ENCODE measurements around the gene MICU1. TPM values are rescaled to one million over a fixed set of nuclear protein-coding genes. Genes with fewer than 3 reads are reported as not detected.
A peak's percentile ranks its signal among the peaks of the same experiment; 100 is the strongest.

MICU1 gene
- total and polyA plus RNA-seq, 10 of the 15 experiments (the other 5 are each of a cell fraction or from before 2014, with no cell fraction given): 18.2 to 36.4 (median 22.2) TPM

- TF ChIP-seq CREB1 (IDR thresholded peaks at IDR 0.05; ENCODE audit: low read depth) (peak; percentile 63), IKZF2 (IDR thresholded peaks at IDR 0.05) (peak in 1 of 2 experiments; percentile 61), ZNF24 (IDR thresholded peaks at IDR 0.05) (peak; percentile 60; the same call in 1 of the 2 replicates), YY1 (IDR thresholded peaks at IDR 0.05; ENCODE audit: low read depth, low read length) (peak; percentile 66), NR2F1 (conservative IDR thresholded peaks at IDR 0.05) (peak; percentile 75), CREM (IDR thresholded peaks at IDR 0.05; ENCODE audit: low read depth) (no peak), ZNF207 (IDR thresholded peaks at IDR 0.05; ENCODE audit: borderline replicate concordance) (peak; percentile 86; the same call in 1 of the 2 replicates), WRNIP1 (IDR thresholded peaks at IDR 0.05; ENCODE audit: borderline replicate concordance, low read depth, low read length) (no peak), BCL3 (IDR thresholded peaks at IDR 0.05; ENCODE audit: borderline replicate concordance, insufficient read depth, low read depth, low read length, poor library complexity, severe bottlenecking) (peak; percentile 89), MEF2B (IDR thresholded peaks at IDR 0.05; ENCODE audit: partially characterized antibody, poor library complexity, severe bottlenecking) (peak; percentile 46), ZNF217 (IDR thresholded peaks at IDR 0.05) (peak; percentile 82; the same call in 1 of the 2 replicates), CHD1 (IDR thresholded peaks at IDR 0.05; ENCODE audit: low read depth, low read length) (0 out of 2 replicates have a peak, but pooled peaks have one; percentile 33), CHD2 (IDR thresholded peaks at IDR 0.05; ENCODE audit: borderline replicate concordance, low read depth, low read length) (peak; percentile 77), PBX3 (IDR thresholded peaks at IDR 0.05; ENCODE audit: insufficient replicate concordance, low read depth, low read length) (peak; percentile 5), KLF5 (IDR thresholded peaks at IDR 0.05; ENCODE audit: partially characterized antibody) (peak; percentile 48), IRF4 (IDR thresholded peaks at IDR 0.05; ENCODE audit: low read depth, low read length) (peak; percentile 9; the same call in 1 of the 2 replicates), CEBPB (IDR thresholded peaks at IDR 0.05; ENCODE audit: borderline replicate concordance in 1 of 2, low read depth in 2 of 2, low read length in 2 of 2) (peak in 1 of 2 experiments; percentile 94; a peak in 2 of 4 replicates), MYB (IDR thresholded peaks at IDR 0.05; ENCODE audit: borderline replicate concordance, low read depth, low read length) (no peak), USF1 (IDR thresholded peaks at IDR 0.05; ENCODE audit: borderline replicate concordance, extremely low read length, insufficient read depth, low read depth, low read length) (peak; percentile 61), RELB (IDR thresholded peaks at IDR 0.05; ENCODE audit: low read depth) (no peak; the same call in 1 of the 2 replicates), KDM1A (IDR thresholded peaks at IDR 0.05; ENCODE audit: borderline replicate concordance) (no peak), PKNOX1 (IDR thresholded peaks at IDR 0.05) (peak; percentile 35), SPI1 (IDR thresholded peaks at IDR 0.05; ENCODE audit: borderline replicate concordance, insufficient read depth, low read depth, low read length) (peak; percentile 45)
Observed at GRCh38 chr10:72319416-72320254, 306.2 kb downstream of the MICU1 start (continued).

Measured in GM12878 (cell line).